ACHN (cell line): ENCODE measurements around the gene AOAH.
"Not testable (repeated sequence)": the region's sequence is repeated elsewhere in the genome, so short reads cannot be mapped to it uniquely, and the experiment has no call there.

ENCODE experiments used
- DNase-seq: peaks from one replicate; pipeline ENCODE4 v3.0.0-alpha.2; 2015
- in situ Hi-C: cut with HindIII; loops from 2 replicates; pipeline ENCODE4 v1.10.0; 2017; ENCODE audit warnings: low sequenced_read_pairs, low pct_ligation_motif_present, low pct_unique_long_range_greater_than_20kb

AOAH gene

DNA sequence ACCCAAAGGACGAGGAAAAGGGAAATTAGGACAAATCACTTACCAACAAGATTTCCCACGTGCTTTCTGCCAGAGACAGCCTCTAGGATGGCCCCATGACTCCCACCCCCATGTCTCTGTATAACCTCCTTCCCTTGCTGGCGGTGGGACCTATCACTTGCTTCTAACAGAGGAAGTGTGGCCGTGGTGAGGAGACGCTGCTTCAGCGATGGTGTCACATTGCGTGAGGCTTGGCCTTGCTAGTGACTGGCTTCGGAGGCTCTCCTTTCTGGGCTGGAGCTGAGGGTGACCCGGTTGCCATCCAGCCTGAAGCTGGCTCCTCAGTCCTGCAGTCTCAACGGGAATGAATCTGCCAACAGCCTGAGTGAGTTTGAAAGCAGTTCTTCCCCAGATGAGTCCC is 210.9 kb downstream of the AOAH start:
- in situ Hi-C loops, result no loop called here
- DNase-seq, result no peak

DNA sequence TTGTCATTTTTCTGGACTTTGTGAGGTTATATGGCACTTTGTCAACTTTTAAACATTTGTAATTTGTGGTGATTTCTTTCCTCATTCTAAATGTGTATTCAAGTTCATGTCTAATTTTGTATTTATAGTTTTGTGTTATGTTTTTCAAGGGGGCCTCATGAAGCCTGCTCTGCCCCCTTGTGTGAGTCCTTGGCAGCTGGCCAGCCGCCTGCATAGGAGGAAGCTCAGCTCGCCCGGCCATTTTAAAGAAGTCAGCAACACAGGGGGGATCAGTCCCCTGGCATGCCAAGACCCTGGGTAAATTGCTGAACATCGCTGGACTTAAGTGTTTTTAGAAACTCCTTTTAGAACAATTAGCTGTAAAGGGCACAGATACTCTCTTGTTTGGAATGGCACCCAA is 211.7 kb downstream of the AOAH start:
- in situ Hi-C loops, result no loop called here
- no peak for DNase-seq

- in situ Hi-C loops, result no loop called here
- no peak for DNase-seq
These were observed 214.3 kb downstream of the AOAH start for GRCh38 chr7:36509962-36510361.

GRCh38 chr7:36507475-36508440 is 216.5 kb downstream of the AOAH start:
- in situ Hi-C loops, result no loop called here
- no peak for DNase-seq

- in situ Hi-C loops, result no loop called here
- DNase-seq, result peak; percentile 46
These were observed 217.5 kb downstream of the AOAH start for GRCh38 chr7:36506820-36507219.

DNA sequence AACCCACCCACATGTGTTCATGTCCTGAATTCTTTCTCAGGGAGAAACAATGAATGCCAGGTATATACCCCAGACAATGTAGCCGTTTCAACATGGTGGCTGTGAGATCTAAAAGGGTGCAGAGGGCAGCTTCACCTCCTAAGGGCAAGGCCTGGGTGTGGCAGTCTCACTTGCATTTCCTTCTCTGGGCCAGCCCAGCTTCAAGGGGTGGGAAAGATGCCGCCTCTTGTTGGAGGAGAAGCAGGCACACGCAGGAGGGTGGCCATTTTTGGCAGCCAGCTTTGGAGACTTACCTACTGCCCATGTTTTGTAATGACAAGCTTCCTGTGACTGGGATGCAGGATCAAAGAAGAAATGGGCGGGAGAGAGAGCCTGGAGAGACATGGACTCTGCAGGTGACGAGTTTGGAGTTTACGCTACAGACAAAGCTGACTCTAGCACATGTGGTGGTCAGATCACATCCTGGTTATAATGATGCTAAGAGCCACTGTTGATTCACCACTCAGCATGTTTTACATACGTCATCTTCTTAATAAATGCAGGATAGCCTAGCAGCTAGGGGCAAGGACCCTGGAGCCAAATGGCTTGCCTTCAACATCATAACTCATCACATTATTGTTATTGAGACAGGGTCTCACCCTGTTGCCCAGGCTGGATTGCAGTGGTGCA is 218.0 kb downstream of the AOAH start:
- in situ Hi-C loops, result no loop called here

DNA sequence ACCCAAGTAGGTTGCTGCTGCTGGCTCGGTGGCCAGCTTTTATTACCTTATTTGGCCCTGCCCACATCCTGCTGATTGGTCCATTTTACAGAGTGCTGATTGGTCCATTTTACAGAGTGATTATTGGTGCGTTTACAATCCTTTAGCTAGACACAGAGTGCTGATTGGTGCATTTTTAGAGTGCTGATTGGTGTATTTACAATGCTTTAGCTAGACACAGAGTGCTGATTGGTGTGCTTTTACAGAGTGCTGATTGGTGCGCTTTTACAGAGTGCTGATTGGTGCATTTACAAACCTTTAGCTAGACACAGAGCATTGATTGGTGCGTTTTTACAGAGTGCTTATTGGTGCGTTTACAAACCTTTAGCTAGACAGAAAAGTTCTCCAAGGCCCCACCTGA is 219.7 kb downstream of the AOAH start:
- in situ Hi-C loops, DNase-seq: not testable (repeated sequence)

More for the DNA sequence above, 218.0 kb downstream of the AOAH start:
- no peak for DNase-seq

DNA sequence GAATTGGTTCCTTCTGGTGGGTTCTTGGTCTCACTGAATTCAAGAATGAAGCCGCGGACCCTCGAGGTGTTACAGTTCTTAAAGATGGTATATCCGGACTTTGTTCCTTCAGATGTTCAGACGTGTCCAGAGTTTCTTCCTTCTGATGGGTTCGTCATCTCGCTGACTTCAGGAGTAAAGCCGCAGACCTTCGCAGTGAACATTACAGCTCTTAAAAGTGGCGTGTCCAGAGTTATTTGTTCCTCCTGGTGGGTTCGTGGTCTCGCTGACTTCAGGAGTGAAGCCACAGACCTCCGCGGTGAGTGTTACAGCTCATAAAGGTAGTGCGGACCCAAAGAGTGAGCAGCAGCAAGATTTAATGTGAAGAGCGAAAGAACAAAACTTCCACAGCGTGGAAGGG is 220.1 kb downstream of the AOAH start:
- DNase-seq, in situ Hi-C loops: not testable (repeated sequence)

DNA sequence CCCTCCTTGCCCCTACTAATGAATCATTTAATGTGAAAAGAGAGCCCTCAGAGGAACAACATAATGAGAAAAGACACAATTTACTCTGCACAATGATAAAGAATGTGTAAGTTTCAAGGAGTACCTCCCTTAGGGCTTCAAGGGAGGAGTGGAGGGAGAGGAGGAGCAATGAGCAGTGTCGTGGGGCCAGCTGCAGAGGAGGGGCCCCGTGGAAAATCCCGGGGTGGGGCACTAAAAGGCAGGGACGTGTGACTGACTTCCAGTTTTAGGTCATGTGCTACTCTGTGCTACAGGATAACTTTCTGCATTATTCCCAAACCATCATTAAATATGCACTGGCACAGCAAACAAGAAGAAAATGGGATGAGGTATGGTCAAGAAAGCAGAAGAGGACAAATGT is 226.5 kb downstream of the AOAH start:
- in situ Hi-C loops, result loop anchor here (25.0 kb wide), 3 partner anchors 115 to 715 kb away; no protein-coding TSS in a partner anchor

DNA sequence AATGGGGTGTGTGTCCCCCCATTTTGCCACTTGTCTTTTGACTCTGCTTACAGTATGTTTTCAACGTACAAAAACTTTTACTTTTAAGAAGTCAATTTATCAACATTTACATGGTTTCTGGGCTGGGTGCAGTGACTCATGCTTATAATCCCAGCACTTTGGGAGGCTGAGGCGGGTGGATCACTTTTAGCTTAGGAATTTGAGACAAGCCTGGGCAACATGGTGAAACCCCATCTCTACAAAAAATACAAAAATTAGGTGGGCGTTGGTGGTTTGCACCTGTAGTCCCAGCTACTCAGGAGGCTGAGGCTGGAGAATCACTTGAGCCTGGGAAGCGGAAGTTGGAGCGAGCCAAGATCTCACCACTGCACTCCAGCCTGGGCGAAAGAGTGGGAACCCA is 227.1 kb downstream of the AOAH start:
- DNase-seq, result not testable (repeated sequence)
- in situ Hi-C loops, result loop anchor here (25.0 kb wide), 3 partner anchors 115 to 715 kb away; no protein-coding TSS in a partner anchor

More for the DNA sequence above, 226.5 kb downstream of the AOAH start:
- DNase-seq, result no peak

DNA sequence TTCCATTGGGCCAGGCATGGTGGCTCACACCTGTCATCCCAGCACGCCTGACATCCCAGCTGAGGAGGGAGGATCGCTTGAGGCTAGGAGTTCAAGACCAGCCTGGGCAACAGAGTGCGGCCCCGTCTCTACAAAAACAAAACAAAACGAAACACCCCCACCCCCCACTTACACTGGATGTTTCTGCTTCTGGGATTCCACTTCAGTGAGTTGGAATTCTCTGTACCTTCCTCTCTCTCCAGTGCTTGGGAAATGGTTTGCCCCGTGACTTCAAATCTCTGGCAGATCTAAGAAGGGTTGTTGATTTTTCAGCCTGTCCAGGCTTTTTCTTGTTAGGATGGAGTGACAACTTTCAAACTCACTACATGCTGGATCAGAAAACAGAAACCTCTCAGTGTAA is 227.7 kb downstream of the AOAH start:
- DNase-seq, result no peak
- in situ Hi-C loops, result loop anchor here (25.0 kb wide), 3 partner anchors 116 to 716 kb away; no protein-coding TSS in a partner anchor

DNA sequence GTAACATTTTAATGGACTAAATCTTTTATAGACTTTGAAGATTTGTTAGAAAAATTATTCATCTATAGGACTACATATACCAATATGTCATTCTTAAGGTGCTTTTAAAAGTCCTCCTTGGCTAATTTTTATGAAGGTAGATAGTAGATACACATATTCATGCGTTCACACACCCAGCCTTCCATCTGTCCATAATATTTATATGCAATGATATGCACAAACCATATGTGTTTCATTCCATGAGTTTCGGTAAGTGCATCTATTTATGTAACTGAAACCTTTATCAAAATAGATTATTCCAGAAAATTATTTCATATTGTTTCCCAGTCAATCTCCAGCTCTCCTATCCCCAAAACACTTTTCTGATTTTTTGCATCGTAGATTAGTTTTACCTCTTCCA is 233.0 kb downstream of the AOAH start:
- no peak for DNase-seq
- in situ Hi-C loops, result loop anchor here (25.0 kb wide), 3 partner anchors 121 to 721 kb away; no protein-coding TSS in a partner anchor

GRCh38 chr7:36490419-36490830 is 233.9 kb downstream of the AOAH start:
- in situ Hi-C loops, result loop anchor here (25.0 kb wide), 3 partner anchors 122 to 722 kb away; no protein-coding TSS in a partner anchor

GRCh38 chr7:36488672-36489071 is 235.6 kb downstream of the AOAH start:
- in situ Hi-C loops, result loop anchor here (25.0 kb wide), 3 partner anchors 124 to 724 kb away; no protein-coding TSS in a partner anchor
- DNase-seq, result not testable (repeated sequence)

More at GRCh38 chr7:36490419-36490830, 233.9 kb downstream of the AOAH start:
- DNase-seq, result no peak

GRCh38 chr7:36487756-36488336 is 236.4 kb downstream of the AOAH start:
- DNase-seq, result peak; percentile 81
- in situ Hi-C loops, result loop anchor here (25.0 kb wide), 3 partner anchors 124 to 724 kb away; no protein-coding TSS in a partner anchor

GRCh38 chr7:36486336-36486735 is 238.0 kb downstream of the AOAH start:
- in situ Hi-C loops, result loop anchor here (25.0 kb wide), 3 partner anchors 126 to 726 kb away; no protein-coding TSS in a partner anchor

DNA sequence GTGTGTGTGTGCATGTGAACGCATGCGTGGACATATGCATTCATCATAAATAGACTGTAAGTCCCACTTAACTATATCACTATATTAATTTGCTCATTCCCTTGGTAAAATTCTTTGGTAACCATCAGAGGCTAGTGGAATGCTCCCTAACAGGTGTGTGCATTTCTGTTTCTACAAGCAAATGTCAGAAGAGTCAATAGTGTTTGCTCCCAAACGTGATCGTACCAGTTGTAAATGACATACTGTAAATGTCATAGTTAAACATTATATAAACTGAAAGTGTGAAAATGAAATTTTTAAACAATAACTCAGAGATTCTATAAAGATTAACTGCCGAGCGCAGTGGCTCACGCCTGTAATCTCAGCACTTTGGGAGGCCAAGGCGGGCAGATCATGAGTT is 240.0 kb downstream of the AOAH start:
- DNase-seq, result peak; percentile 41
- in situ Hi-C loops, result loop anchor here (25.0 kb wide), 3 partner anchors 128 to 728 kb away; no protein-coding TSS in a partner anchor

More at GRCh38 chr7:36486336-36486735, 238.0 kb downstream of the AOAH start:
- no peak for DNase-seq

- in situ Hi-C loops, result loop anchor here (25.0 kb wide), 3 partner anchors 128 to 728 kb away; no protein-coding TSS in a partner anchor
These were observed 240.4 kb downstream of the AOAH start for GRCh38 chr7:36483853-36484252.

More at GRCh38 chr7:36483853-36484252, 240.4 kb downstream of the AOAH start:
- peak; percentile 51 for DNase-seq
